GM10266 (cell line): Measurements from ENCODE around the gene ITGA11.

Experiments
- DNase-seq: peaks from one replicate; pipeline ENCODE4 v3.0.0; 2012; ENCODE audit errors: extremely low spot score
- CTCF ChIP-seq: IDR thresholded peaks from 2 replicates; pipeline ENCODE4 v1.5.1; 2012; ENCODE audit warnings: mild to moderate bottlenecking, low read depth; ENCODE audit not compliant: control insufficient read depth, insufficient read depth; ENCODE audit errors: missing control alignments

ITGA11 gene

GRCh38 chr15:68436680-68437079, 4.7 kb upstream of the ITGA11 start:
- DNase-seq: peak; percentile 2
- TF ChIP-seq CTCF: no peak

GRCh38 chr15:68435966-68436365, 4.0 kb upstream of the ITGA11 start:
- DNase-seq: peak; percentile 5
- TF ChIP-seq CTCF: no peak

GRCh38 chr15:68434021-68434420, 2.1 kb upstream of the ITGA11 start:
- DNase-seq: no peak
- no peak for TF ChIP-seq CTCF

DNA sequence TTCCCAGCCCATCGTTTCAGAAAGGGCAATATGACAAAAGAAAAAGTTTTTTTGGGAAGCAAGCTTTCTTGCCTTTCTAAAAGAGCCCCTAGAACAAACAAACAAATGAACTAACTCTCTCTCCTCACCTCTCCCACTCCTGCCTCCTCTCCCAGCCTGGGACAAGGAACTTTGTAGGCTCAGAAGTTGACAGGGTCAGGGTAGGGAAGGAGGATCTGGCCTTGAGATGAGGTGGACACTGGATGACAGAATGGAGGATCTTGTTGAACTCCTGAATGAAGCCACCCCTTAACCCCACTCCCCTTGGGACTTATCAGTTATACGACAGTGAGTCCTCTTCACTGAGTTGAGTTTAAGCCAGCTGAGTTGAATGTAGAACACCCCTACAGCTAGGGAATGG, 1.6 kb upstream of the ITGA11 start:
- no peak for TF ChIP-seq CTCF
- DNase-seq: no peak

DNA sequence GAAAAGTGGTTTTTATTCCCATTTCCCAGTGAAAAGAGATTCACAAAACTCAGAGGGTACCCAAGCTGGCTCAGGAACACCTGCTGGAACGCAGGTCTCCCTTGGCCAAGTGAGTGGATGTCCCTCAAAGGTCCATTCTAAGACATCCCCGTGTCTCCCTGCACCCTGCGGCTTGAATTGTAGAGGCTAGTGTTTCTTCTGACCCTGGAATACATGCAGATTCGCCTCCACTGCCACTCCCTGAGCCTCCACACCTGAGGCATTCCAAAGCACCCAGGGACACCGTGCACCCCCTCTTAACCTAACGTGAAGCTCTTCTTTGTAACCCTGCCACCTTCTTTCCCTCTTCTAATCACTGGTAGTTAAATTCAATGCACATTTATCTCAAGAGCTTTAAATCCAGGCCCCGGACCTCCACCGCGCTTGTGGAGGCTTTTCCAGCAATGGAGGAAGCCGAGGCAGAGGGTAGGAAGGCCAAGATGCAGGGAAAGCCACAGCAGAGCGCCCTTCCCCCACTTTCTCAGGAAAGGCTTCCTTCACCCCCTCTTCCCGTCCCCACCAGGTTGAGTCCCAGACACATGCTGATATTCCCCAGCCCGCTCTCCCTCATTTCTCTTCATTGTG, 590 bp upstream of the ITGA11 start:
- no peak for DNase-seq
- no peak for TF ChIP-seq CTCF

- no peak for TF ChIP-seq CTCF
- no peak for DNase-seq
These were observed 749 bp downstream of the ITGA11 start for GRCh38 chr15:68431037-68431791.

- no peak for DNase-seq
- TF ChIP-seq CTCF: no peak
These were observed 1.4 kb downstream of the ITGA11 start for GRCh38 chr15:68430471-68431036.
